Neural cell (in vitro differentiated cells): ENCODE data around the gene TEK. TPM values are rescaled to one million over a fixed set of nuclear protein-coding genes. Genes with fewer than 3 reads are reported as not detected.

Source experiments
- H2AFZ ChIP-seq: fragments of 200-600, 300-800 bp; sonication (generic), shearing (Covaris generic); 2 replicates; pipeline ENCODE4 v1.6.0; 2014; ENCODE audit warnings: low read depth, mild to moderate bottlenecking, antibody characterized with exemption, low read length, moderate library complexity
- H3F3A ChIP-seq: fragments of 200-600 bp; shearing (Covaris generic); 2 replicates; pipeline ENCODE4 v1.6.1; 2016; ENCODE audit warnings: mild to moderate bottlenecking, moderate library complexity, mixed read lengths, antibody characterized with exemption, low read length; ENCODE audit not compliant: insufficient read depth, poor library complexity, severe bottlenecking
- H3K27ac ChIP-seq: fragments of 200-600, 300-800 bp; sonication (generic), shearing (Covaris generic); 2 replicates; pipeline ENCODE4 v1.5.1; 2014; ENCODE audit warnings: mild to moderate bottlenecking, low read length, moderate library complexity
- H3K27me3 ChIP-seq: fragments of 300-800, 200-600 bp; sonication (generic), shearing (Covaris generic); 2 replicates; pipeline ENCODE4 v1.6.0; 2014; ENCODE audit warnings: mild to moderate bottlenecking, low read depth, low read length, moderate library complexity; ENCODE audit not compliant: insufficient read depth
- H3K36me3 ChIP-seq: fragments of 300-800, 200-600 bp; sonication (generic), shearing (Covaris generic); 2 replicates; pipeline ENCODE4 v1.5.1; 2014; ENCODE audit warnings: mild to moderate bottlenecking, antibody characterized with exemption, low read length, moderate library complexity; ENCODE audit not compliant: insufficient read depth
- H3K4me2 ChIP-seq: fragments of 300-800, 200-600 bp; sonication (generic), shearing (Covaris generic); 2 replicates; pipeline ENCODE4 v1.6.0; 2014; ENCODE audit warnings: mild to moderate bottlenecking, low read length
- H3K4me3 ChIP-seq: fragments of 300-800, 200-600 bp; sonication (generic), shearing (Covaris generic); 2 replicates; pipeline ENCODE4 v1.5.1; 2014; ENCODE audit warnings: mild to moderate bottlenecking, low read length, moderate library complexity
- H3K79me2 ChIP-seq: fragments of 200-600 bp; shearing (Covaris generic); replicated peaks from 2 replicates; pipeline ENCODE4 v1.6.0; 2014; ENCODE audit warnings: mild to moderate bottlenecking, low read length, moderate library complexity; ENCODE audit not compliant: insufficient read depth
- H3K9ac ChIP-seq: fragments of 300-800, 200-600 bp; sonication (generic), shearing (Covaris generic); 2 replicates; pipeline ENCODE4 v1.6.1; 2016; ENCODE audit warnings: mild to moderate bottlenecking, low read length, mixed read lengths
- H3K9me2 ChIP-seq: fragments of 200-600 bp; shearing (Covaris generic); 2 replicates; pipeline ENCODE4 v1.6.1; 2016; ENCODE audit warnings: mild to moderate bottlenecking, low read length, mixed read lengths; ENCODE audit not compliant: insufficient read depth
- H3K9me3 ChIP-seq: fragments of 200-600, 300-800 bp; sonication (generic), shearing (Covaris generic); 2 replicates; pipeline ENCODE4 v1.6.1; 2016; ENCODE audit warnings: mild to moderate bottlenecking, mixed run types, low read length, moderate library complexity, mixed read lengths
- H4K20me1 ChIP-seq: fragments of 200-600 bp; shearing (Covaris generic); 2 replicates; pipeline ENCODE4 v1.6.1; 2016; ENCODE audit warnings: mild to moderate bottlenecking, mixed run types; ENCODE audit not compliant: insufficient read depth
- EP300 ChIP-seq: fragments of 450-650 bp; conservative IDR thresholded peaks from 2 replicates; pipeline ENCODE4 v1.6.1; 2014; ENCODE audit warnings: antibody characterized with exemption, mild to moderate bottlenecking, moderate library complexity; ENCODE audit not compliant: poor library complexity, severe bottlenecking
- EZH2 ChIP-seq: fragments of 200-600, 300-800 bp; shearing (Covaris generic), sonication (generic); IDR thresholded peaks from 2 replicates; pipeline ENCODE4 v1.6.1; 2014; ENCODE audit warnings: antibody characterized with exemption, low read length, borderline replicate concordance, mild to moderate bottlenecking; ENCODE audit not compliant: insufficient read depth, poor library complexity, severe bottlenecking
- MXI1 ChIP-seq: fragments of 450-650 bp; conservative IDR thresholded peaks from 2 replicates; pipeline ENCODE4 v1.6.1; 2014; ENCODE audit warnings: antibody characterized with exemption, mild to moderate bottlenecking; ENCODE audit not compliant: poor library complexity, severe bottlenecking
- POLR2AphosphoS5 ChIP-seq: IDR thresholded peaks from 2 replicates; pipeline ENCODE4 v1.6.1; 2012
- RAD21 ChIP-seq: fragments of 450-650 bp; conservative IDR thresholded peaks from 2 replicates; pipeline ENCODE4 v1.6.1; 2014; ENCODE audit warnings: antibody characterized with exemption, mild to moderate bottlenecking, moderate library complexity
- SMC3 ChIP-seq: fragments of 450-650 bp; conservative IDR thresholded peaks from 2 replicates; pipeline ENCODE4 v1.6.1; 2014; ENCODE audit warnings: antibody characterized with exemption, mild to moderate bottlenecking, moderate library complexity; ENCODE audit not compliant: poor library complexity
- TAF1 ChIP-seq: IDR thresholded peaks from 2 replicates; pipeline ENCODE4 v1.6.1; 2012; ENCODE audit warnings: low read depth
- polyA plus RNA-seq: library from polyadenylated mRNA; depleted of rRNA; stranded (reverse); fragments of >200 nt; gene quantifications from 2 replicates; pipeline ENCODE4 v1.2.3, GENCODE V29; 2014
- TF ChIP-seq, protein P1 (sequence below): IDR thresholded peaks from 2 replicates; pipeline ENCODE4 v1.6.1; 2012; ENCODE audit warnings: borderline replicate concordance
- TF ChIP-seq, protein P2 (sequence below): fragments of 450-650 bp; IDR thresholded peaks from 2 replicates; pipeline ENCODE4 v1.5.1; 2014; ENCODE audit warnings: antibody characterized with exemption, mild to moderate bottlenecking, moderate library complexity; ENCODE audit not compliant: poor library complexity, severe bottlenecking

The TEK gene
- polyA plus RNA-seq, 1 donor from 2014 or later = 0.83 TPM

DNA sequence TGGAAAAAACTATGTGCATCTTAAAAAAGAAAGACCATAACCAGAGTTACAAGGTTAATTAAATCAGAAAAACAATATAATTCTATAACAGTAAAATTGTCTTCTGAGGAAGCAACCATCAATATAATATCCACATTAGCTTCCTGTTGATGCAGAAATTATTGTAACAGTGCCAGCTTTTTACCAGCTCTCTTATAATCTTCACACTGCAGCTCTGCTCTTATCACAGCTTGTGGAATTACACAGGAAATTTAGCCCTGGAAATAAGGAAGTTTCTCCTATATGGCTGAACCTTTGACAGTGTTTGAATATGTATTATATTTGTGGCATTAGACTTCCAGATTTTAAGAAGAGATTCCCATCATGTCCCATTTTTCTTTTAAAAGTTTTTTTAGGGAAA lies 49.1 kb upstream of the TEK start:
- H3K4me2 ChIP-seq = no peak overlapping the region
- TF ChIP-seq MXI1 (no peak), RAD21 (no peak), SMC3 (no peak), EZH2 (no peak), EP300 (no peak), POLR2AphosphoS5 (no peak), TAF1 (no peak)
- TF ChIP-seq, protein P1, sequence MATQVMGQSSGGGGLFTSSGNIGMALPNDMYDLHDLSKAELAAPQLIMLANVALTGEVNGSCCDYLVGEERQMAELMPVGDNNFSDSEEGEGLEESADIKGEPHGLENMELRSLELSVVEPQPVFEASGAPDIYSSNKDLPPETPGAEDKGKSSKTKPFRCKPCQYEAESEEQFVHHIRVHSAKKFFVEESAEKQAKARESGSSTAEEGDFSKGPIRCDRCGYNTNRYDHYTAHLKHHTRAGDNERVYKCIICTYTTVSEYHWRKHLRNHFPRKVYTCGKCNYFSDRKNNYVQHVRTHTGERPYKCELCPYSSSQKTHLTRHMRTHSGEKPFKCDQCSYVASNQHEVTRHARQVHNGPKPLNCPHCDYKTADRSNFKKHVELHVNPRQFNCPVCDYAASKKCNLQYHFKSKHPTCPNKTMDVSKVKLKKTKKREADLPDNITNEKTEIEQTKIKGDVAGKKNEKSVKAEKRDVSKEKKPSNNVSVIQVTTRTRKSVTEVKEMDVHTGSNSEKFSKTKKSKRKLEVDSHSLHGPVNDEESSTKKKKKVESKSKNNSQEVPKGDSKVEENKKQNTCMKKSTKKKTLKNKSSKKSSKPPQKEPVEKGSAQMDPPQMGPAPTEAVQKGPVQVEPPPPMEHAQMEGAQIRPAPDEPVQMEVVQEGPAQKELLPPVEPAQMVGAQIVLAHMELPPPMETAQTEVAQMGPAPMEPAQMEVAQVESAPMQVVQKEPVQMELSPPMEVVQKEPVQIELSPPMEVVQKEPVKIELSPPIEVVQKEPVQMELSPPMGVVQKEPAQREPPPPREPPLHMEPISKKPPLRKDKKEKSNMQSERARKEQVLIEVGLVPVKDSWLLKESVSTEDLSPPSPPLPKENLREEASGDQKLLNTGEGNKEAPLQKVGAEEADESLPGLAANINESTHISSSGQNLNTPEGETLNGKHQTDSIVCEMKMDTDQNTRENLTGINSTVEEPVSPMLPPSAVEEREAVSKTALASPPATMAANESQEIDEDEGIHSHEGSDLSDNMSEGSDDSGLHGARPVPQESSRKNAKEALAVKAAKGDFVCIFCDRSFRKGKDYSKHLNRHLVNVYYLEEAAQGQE = no peak
- TF ChIP-seq, protein P2, sequence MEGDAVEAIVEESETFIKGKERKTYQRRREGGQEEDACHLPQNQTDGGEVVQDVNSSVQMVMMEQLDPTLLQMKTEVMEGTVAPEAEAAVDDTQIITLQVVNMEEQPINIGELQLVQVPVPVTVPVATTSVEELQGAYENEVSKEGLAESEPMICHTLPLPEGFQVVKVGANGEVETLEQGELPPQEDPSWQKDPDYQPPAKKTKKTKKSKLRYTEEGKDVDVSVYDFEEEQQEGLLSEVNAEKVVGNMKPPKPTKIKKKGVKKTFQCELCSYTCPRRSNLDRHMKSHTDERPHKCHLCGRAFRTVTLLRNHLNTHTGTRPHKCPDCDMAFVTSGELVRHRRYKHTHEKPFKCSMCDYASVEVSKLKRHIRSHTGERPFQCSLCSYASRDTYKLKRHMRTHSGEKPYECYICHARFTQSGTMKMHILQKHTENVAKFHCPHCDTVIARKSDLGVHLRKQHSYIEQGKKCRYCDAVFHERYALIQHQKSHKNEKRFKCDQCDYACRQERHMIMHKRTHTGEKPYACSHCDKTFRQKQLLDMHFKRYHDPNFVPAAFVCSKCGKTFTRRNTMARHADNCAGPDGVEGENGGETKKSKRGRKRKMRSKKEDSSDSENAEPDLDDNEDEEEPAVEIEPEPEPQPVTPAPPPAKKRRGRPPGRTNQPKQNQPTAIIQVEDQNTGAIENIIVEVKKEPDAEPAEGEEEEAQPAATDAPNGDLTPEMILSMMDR = no peak

DNA sequence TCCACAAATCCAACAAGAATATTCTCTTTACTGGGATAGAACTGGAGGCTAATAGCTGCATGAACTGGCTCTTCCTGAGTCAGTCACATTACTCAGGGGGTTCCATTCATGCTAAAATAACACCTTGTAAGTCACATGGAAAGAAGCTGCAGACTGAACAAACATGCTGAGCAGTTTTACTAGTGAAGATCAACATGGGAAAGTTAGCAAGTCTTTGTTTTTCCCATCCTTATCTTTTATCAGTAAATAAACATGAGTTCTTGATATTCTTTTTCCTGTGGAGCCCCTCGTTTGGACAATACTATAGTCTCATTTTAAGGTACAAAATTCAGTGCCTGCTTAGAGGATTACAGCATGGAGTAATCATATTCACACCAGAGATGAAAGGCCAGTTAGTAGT lies 43.7 kb upstream of the TEK start:
- Histone ChIP-seq H3K36me3 (no peaks in the 10 kb centered on the region), H3K9me2 (no peaks in the 10 kb centered on the region), H3K9me3 (no peaks in the 10 kb centered on the region), H3K27ac (no peak overlapping the region), H3K79me2 (no peaks in the 10 kb centered on the region), H4K20me1 (no peaks in the 10 kb centered on the region), H3K9ac (no peak overlapping the region), H3K4me3 (no peak overlapping the region), H3F3A (no peaks in the 10 kb centered on the region), H3K4me2 (no peak overlapping the region), H2AFZ (no peak overlapping the region), H3K27me3 (no peaks in the 10 kb centered on the region)
- no peak for TF ChIP-seq SMC3
- TF ChIP-seq RAD21 = no peak
- no peak for TF ChIP-seq MXI1
- no peak for TF ChIP-seq TAF1
- TF ChIP-seq EZH2 = no peak
- TF ChIP-seq, protein P1 = no peak

More for the DNA sequence above, 49.1 kb upstream of the TEK start:
- Histone ChIP-seq H4K20me1 (no peaks in the 10 kb centered on the region), H3K27me3 (no peaks in the 10 kb centered on the region), H2AFZ (no peak overlapping the region), H3K9ac (no peak overlapping the region), H3K36me3 (no peaks in the 10 kb centered on the region), H3K4me3 (no peak overlapping the region), H3F3A (no peaks in the 10 kb centered on the region), H3K9me3 (no peaks in the 10 kb centered on the region), H3K9me2 (no peaks in the 10 kb centered on the region), H3K79me2 (no peaks in the 10 kb centered on the region), H3K27ac (no peak overlapping the region)
